Prostate gland (tissue), 2 donors: ENCODE measurements around the gene GALR1.

ENCODE experiments used
- CTCF ChIP-seq, 4 experiments: fragments of 200-600 bp in 2 of 4; fragments of 450-650 bp in 2 of 4; sonication (generic) in 2 of 4; IDR thresholded peaks; 1 replicate in 3 of 4; 2 replicates in 1 of 4; pipeline ENCODE4 v1.5.1; 2016 to 2019; ENCODE audit warnings: antibody characterized with exemption in 4 of 4, mild to moderate bottlenecking in 2 of 4, moderate library complexity in 2 of 4
- POLR2AphosphoS5 ChIP-seq: sonication (generic); formaldehyde crosslinking; IDR thresholded peaks from one replicate; pipeline ENCODE4 v1.6.1; 2017; ENCODE audit warnings: antibody characterized with exemption

DNA sequence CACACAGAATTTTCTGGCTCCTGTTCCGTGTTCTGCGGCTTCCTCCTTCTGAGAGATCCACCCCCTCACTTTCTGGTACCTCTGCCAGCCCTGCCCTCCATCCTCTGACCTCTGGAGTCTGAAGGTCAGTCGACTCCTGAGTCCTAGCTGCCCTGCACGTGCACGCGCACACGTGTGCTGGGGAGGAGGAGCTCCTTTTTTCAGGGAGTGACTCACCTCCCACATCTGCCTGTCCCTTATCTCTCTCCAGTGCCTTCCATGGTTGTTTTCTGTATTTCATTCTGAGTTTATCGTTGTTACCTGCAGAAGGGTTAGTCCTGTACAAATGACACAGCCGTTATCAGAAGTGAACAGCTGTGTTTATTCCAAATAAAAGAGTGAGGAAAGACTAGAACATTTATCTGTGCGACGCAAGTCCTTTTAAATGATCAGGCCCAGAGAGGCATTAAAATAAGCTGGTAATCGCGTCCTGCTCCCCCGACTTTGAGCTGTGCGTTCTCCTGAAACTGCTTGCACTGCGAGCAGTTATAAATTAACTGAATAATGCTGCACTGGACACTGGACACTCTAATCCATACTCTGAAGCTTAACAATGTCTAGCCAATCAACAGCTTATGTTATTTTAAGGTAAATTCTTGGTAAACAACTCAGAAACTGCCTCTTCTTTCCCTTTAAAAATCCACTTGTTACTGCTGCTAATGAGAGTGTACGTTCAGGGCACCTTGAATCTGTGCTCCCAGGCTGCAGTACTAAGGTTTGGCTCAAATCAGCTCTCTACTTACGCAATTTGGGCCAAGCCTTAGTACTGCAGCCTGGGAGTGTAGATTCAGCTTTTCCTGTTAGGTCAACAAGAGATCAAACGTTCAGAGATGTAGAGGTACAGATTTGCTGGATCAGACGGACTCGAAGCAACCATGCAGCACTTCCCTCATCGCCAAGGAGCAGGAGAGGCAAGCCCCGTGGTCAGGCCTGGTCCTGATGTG is 72.5 kb downstream of the GALR1 start:
- TF ChIP-seq CTCF (IDR thresholded peaks at IDR 0.05) (no peak), POLR2AphosphoS5 (no peak)
